GM12801 (cell line): Measurements from ENCODE around the gene DNAJC10.

Experiments
- TF ChIP-seq, protein P1 (sequence below): IDR thresholded peaks from one replicate; pipeline ENCODE4 v1.5.1; 2011; ENCODE audit warnings: control low read depth; ENCODE audit not compliant: insufficient read length; ENCODE audit errors: extremely low read depth

Gene DNAJC10

DNA sequence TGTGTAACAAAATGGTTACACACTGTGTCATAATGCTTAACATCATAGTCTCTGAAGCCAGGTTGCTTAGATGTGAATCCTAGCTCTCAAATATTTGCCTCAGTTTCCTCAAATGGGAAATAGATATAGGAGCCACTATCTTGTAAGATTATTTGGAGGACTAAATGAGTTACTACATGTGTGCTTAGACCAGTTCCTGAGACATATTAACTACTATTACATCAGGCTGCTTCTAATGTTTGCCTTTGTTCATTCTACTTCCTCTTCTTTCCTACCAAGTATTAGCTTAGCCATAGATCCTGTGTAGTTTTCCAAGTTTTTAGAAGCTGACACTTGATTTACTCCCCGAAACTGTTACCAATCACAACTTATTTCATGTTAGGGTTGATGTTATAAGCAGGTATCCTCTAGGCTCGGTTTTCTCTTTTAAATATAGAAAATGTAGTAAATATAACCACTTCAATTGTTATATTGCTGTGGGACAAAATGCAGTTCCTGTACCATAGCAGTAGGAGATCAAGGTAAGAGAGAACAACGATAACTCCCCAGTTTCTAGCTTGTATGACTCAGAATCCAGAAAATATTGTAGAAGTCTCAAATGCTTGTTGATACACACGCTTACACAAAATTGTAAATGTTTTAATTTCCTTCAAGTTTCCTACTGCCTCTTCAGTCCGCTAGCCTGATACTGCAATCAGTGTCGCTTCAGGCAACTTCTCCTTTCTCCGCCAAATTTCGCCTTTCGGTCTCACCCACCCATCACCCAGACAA is 751 bp upstream of the DNAJC10 start:
- TF ChIP-seq, protein P1, sequence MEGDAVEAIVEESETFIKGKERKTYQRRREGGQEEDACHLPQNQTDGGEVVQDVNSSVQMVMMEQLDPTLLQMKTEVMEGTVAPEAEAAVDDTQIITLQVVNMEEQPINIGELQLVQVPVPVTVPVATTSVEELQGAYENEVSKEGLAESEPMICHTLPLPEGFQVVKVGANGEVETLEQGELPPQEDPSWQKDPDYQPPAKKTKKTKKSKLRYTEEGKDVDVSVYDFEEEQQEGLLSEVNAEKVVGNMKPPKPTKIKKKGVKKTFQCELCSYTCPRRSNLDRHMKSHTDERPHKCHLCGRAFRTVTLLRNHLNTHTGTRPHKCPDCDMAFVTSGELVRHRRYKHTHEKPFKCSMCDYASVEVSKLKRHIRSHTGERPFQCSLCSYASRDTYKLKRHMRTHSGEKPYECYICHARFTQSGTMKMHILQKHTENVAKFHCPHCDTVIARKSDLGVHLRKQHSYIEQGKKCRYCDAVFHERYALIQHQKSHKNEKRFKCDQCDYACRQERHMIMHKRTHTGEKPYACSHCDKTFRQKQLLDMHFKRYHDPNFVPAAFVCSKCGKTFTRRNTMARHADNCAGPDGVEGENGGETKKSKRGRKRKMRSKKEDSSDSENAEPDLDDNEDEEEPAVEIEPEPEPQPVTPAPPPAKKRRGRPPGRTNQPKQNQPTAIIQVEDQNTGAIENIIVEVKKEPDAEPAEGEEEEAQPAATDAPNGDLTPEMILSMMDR = no peak

DNA sequence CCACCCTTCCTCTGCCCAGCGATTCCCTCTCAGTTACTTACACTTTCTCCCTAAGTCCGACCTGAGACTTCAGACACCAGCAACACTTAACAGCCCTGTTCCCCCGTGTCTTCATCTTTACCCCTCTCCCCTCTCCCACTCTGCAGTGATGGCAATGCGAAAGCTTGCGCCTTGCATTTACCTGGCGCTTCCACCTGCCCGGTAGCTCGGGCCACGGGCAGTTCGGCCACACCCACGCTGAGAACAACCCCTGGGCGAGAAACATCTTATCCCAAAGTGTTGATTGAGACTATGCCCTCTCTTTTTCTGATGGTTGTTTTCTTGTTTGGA is 558 bp downstream of the DNAJC10 start:
- TF ChIP-seq, protein P1 = no peak

DNA sequence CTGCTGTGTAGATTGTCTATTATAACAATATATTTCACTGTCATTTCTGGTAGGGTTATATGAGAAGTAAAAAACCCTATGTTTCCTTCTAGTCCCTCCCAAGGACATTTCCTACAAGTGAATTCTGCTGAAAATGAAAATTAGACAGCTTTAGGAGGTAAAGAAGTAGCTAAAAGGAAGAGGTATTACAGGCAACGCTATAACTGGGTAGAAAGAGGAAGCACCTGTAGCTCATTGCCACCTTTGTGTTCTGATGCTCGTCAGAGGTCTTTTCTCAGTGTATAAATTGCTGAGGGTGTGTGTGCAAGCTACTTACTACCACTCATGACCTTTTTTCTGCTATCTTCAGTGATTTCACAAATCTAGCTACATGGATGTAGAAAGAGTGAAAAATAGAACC is 1.4 kb downstream of the DNAJC10 start:
- TF ChIP-seq, protein P1 = no peak

DNA sequence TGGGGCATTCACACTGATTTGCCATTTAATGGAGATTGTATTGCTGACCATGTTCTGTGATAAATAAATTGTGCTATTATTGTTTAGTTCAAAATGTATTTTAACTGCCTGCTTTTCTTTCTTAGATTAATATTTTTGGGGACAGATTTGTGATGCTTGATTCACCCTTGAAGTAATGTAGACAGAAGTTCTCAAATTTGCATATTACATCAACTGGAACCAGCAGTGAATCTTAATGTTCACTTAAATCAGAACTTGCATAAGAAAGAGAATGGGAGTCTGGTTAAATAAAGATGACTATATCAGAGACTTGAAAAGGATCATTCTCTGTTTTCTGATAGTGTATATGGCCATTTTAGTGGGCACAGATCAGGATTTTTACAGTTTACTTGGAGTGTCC is 1.8 kb downstream of the DNAJC10 start:
- TF ChIP-seq, protein P1 = no peak

DNA sequence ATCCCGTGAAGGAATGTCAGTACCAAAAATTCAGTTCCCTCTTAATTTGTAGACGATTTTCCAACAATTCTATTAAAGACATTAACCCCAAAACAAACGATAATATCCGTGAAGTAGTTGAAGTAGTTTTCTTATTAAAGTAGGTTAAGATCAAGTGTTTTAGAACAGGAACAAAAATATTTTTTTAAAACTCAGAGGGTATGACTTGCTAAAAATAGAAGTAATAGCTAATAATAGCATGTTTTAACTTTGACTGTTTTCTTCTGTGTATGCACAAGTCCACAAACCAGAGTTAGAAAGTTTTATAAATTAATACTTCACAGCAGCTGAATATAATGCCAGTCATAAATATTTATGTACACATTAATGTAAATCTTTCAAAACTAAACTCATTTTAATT is 2.4 kb downstream of the DNAJC10 start:
- TF ChIP-seq, protein P1 = no peak

DNA sequence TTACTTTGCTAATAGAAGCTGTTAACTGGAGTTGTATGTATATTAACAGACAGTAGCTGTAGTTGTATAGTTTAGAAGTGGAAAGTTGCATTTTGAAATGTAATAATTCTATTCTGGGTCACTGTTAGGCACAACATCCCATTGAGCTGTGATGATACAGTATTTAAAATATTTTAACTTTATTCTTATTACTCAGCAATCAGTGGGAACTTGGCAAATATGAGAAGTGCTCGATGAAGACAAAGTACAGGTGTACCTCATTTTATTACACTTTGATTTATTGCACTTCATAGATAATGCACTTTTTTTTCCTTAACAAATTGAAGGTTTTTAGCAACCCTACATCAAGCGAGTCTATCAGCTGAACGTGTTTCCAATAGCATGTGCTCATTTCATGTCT is 8.6 kb downstream of the DNAJC10 start:
- TF ChIP-seq, protein P1 = no peak

DNA sequence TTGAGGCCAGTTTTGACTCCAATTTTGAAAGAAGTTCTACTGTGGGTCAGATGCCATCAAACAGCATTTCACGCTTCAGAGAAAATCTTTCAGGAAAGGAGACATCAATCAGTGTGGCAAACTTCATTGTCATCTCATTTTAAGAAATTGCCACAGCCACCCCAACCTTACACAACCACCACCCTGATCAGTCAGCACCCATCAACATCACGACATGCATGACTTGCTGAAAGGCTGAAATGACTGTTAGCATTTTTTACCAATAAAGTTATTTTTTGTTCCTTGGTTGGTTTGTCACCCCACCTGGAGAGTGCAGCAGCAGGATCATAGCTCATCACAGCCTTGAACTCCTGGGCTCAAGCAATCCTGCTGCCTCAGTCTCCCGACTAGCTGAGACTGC is 10.4 kb downstream of the DNAJC10 start:
- TF ChIP-seq, protein P1 = no peak

DNA sequence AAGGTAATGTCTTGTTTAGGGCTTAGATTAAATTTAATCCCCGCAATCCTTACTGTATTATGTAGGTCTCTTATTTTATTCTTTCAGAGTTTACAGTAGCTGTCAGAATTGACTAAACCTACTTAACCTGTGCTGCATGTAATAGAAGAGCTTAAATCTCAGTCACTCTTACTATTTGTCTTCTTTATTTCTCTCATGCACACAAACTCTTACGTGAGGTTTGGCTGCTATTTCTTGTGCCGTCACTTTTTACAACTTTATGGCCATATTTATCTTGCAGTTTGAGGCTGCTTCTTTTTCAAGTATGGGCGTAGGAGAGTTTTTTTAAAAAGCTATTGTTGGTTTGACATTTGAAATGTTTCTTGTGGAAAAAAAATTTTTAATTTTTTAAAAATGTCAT is 12.0 kb downstream of the DNAJC10 start:
- TF ChIP-seq, protein P1 = no peak
